ENCODE data around the gene COL4A2.

COL4A2 gene

GRCh38 chr13:110339263-110339662, 32.2 kb downstream of the COL4A2 start:
- H3K27me3 ChIP-seq (ENCODE audit: insufficient read depth, low read length) = no peaks in the 10 kb centered on the region
- H3K9ac ChIP-seq (ENCODE audit: low read depth, low read length) = no peak overlapping the region
- no peaks in the 10 kb centered on the region for H3K9me3 ChIP-seq (ENCODE audit: insufficient read depth, low read depth, low read length)
- peaks cover 37% of the 10 kb centered on the region for H3K4me1 ChIP-seq (ENCODE audit: insufficient read depth, low read length)
- H3K27ac ChIP-seq (ENCODE audit: low read length) = no peak overlapping the region
- H3K36me3 ChIP-seq (ENCODE audit: insufficient read depth, low read depth, low read length) = no peaks in the 10 kb centered on the region
- H3K4me3 ChIP-seq (ENCODE audit: low read length) = no peak overlapping the region

GRCh38 chr13:110339975-110340550, 33.0 kb downstream of the COL4A2 start:
- Histone ChIP-seq H3K27ac (ENCODE audit: low read length) (no peak overlapping the region), H3K9ac (ENCODE audit: low read depth, low read length) (no peak overlapping the region)

GRCh38 chr13:110340812-110341444, 33.8 kb downstream of the COL4A2 start:
- Histone ChIP-seq H3K9me3 (ENCODE audit: insufficient read depth, low read depth, low read length) (no peaks in the 10 kb centered on the region), H3K36me3 (ENCODE audit: insufficient read depth, low read depth, low read length) (no peaks in the 10 kb centered on the region), H3K4me1 (ENCODE audit: insufficient read depth, low read length) (peaks cover 37% of the 10 kb centered on the region), H3K27ac (ENCODE audit: low read length) (no peak overlapping the region), H3K27me3 (ENCODE audit: insufficient read depth, low read length) (no peaks in the 10 kb centered on the region), H3K4me3 (ENCODE audit: low read length) (no peak overlapping the region), H3K9ac (ENCODE audit: low read depth, low read length) (no peak overlapping the region)

More at GRCh38 chr13:110339975-110340550, 33.0 kb downstream of the COL4A2 start:
- Histone ChIP-seq H3K4me3 (ENCODE audit: low read length) (no peak overlapping the region), H3K4me1 (ENCODE audit: insufficient read depth, low read length) (peaks cover 37% of the 10 kb centered on the region), H3K27me3 (ENCODE audit: insufficient read depth, low read length) (no peaks in the 10 kb centered on the region), H3K36me3 (ENCODE audit: insufficient read depth, low read depth, low read length) (no peaks in the 10 kb centered on the region), H3K9me3 (ENCODE audit: insufficient read depth, low read depth, low read length) (no peaks in the 10 kb centered on the region)

GRCh38 chr13:110341445-110342244, 34.6 kb downstream of the COL4A2 start:
- Histone ChIP-seq H3K4me3 (ENCODE audit: low read length) (no peak overlapping the region), H3K27ac (ENCODE audit: low read length) (no peak overlapping the region), H3K9me3 (ENCODE audit: insufficient read depth, low read depth, low read length) (no peaks in the 10 kb centered on the region), H3K27me3 (ENCODE audit: insufficient read depth, low read length) (no peaks in the 10 kb centered on the region), H3K36me3 (ENCODE audit: insufficient read depth, low read depth, low read length) (no peaks in the 10 kb centered on the region), H3K4me1 (ENCODE audit: insufficient read depth, low read length) (peaks cover 37% of the 10 kb centered on the region), H3K9ac (ENCODE audit: low read depth, low read length) (no peak overlapping the region)

- Histone ChIP-seq H3K9me3 (ENCODE audit: insufficient read depth, low read depth, low read length) (no peaks in the 10 kb centered on the region), H3K36me3 (ENCODE audit: insufficient read depth, low read depth, low read length) (no peaks in the 10 kb centered on the region), H3K4me3 (ENCODE audit: low read length) (no peak overlapping the region), H3K27me3 (ENCODE audit: insufficient read depth, low read length) (no peaks in the 10 kb centered on the region), H3K4me1 (ENCODE audit: insufficient read depth, low read length) (peaks cover 37% of the 10 kb centered on the region), H3K9ac (ENCODE audit: low read depth, low read length) (no peak overlapping the region), H3K27ac (ENCODE audit: low read length) (no peak overlapping the region)
Measured at GRCh38 chr13:110342474-110342873, 35.4 kb downstream of the COL4A2 start.

- Histone ChIP-seq H3K36me3 (ENCODE audit: insufficient read depth, low read depth, low read length) (no peaks in the 10 kb centered on the region), H3K27me3 (ENCODE audit: insufficient read depth, low read length) (no peaks in the 10 kb centered on the region), H3K27ac (ENCODE audit: low read length) (no peak overlapping the region), H3K9me3 (ENCODE audit: insufficient read depth, low read depth, low read length) (no peaks in the 10 kb centered on the region), H3K4me3 (ENCODE audit: low read length) (no peak overlapping the region), H3K9ac (ENCODE audit: low read depth, low read length) (no peak overlapping the region), H3K4me1 (ENCODE audit: insufficient read depth, low read length) (peaks cover 30% of the 10 kb centered on the region)
Measured at GRCh38 chr13:110343241-110343865, 36.3 kb downstream of the COL4A2 start.

GRCh38 chr13:110344320-110344719, 37.2 kb downstream of the COL4A2 start:
- H3K9me3 ChIP-seq (ENCODE audit: insufficient read depth, low read depth, low read length) = no peaks in the 10 kb centered on the region
- H3K4me3 ChIP-seq (ENCODE audit: low read length) = no peak overlapping the region
- H3K36me3 ChIP-seq (ENCODE audit: insufficient read depth, low read depth, low read length) = no peaks in the 10 kb centered on the region
- H3K27ac ChIP-seq (ENCODE audit: low read length) = no peak overlapping the region
- H3K27me3 ChIP-seq (ENCODE audit: insufficient read depth, low read length) = no peaks in the 10 kb centered on the region
- H3K9ac ChIP-seq (ENCODE audit: low read depth, low read length) = no peak overlapping the region
- H3K4me1 ChIP-seq (ENCODE audit: insufficient read depth, low read length) = peaks cover 27% of the 10 kb centered on the region

GRCh38 chr13:110345266-110345665, 38.2 kb downstream of the COL4A2 start:
- peaks cover 26% of the 10 kb centered on the region for H3K4me1 ChIP-seq (ENCODE audit: insufficient read depth, low read length)
- H3K9me3 ChIP-seq (ENCODE audit: insufficient read depth, low read depth, low read length) = no peaks in the 10 kb centered on the region
- no peaks in the 10 kb centered on the region for H3K27me3 ChIP-seq (ENCODE audit: insufficient read depth, low read length)
- H3K27ac ChIP-seq (ENCODE audit: low read length) = no peak overlapping the region
- no peaks in the 10 kb centered on the region for H3K36me3 ChIP-seq (ENCODE audit: insufficient read depth, low read depth, low read length)
- no peak overlapping the region for H3K4me3 ChIP-seq (ENCODE audit: low read length)
- H3K9ac ChIP-seq (ENCODE audit: low read depth, low read length) = no peak overlapping the region

GRCh38 chr13:110345701-110346100, 38.6 kb downstream of the COL4A2 start:
- Histone ChIP-seq H3K9ac (ENCODE audit: low read depth, low read length) (no peak overlapping the region), H3K27me3 (ENCODE audit: insufficient read depth, low read length) (no peaks in the 10 kb centered on the region)

GRCh38 chr13:110346661-110347067, 39.6 kb downstream of the COL4A2 start:
- H3K9ac ChIP-seq (ENCODE audit: low read depth, low read length) = no peak overlapping the region
- H3K27ac ChIP-seq (ENCODE audit: low read length) = no peak overlapping the region
- no peaks in the 10 kb centered on the region for H3K27me3 ChIP-seq (ENCODE audit: insufficient read depth, low read length)
- H3K36me3 ChIP-seq (ENCODE audit: insufficient read depth, low read depth, low read length) = no peaks in the 10 kb centered on the region
- no peak overlapping the region for H3K4me3 ChIP-seq (ENCODE audit: low read length)
- H3K4me1 ChIP-seq (ENCODE audit: insufficient read depth, low read length) = peaks cover 14% of the 10 kb centered on the region
- no peaks in the 10 kb centered on the region for H3K9me3 ChIP-seq (ENCODE audit: insufficient read depth, low read depth, low read length)

More at GRCh38 chr13:110345701-110346100, 38.6 kb downstream of the COL4A2 start:
- Histone ChIP-seq H3K27ac (ENCODE audit: low read length) (no peak overlapping the region), H3K9me3 (ENCODE audit: insufficient read depth, low read depth, low read length) (no peaks in the 10 kb centered on the region), H3K36me3 (ENCODE audit: insufficient read depth, low read depth, low read length) (no peaks in the 10 kb centered on the region), H3K4me1 (ENCODE audit: insufficient read depth, low read length) (peaks cover 21% of the 10 kb centered on the region), H3K4me3 (ENCODE audit: low read length) (no peak overlapping the region)

GRCh38 chr13:110347088-110347487, 40.0 kb downstream of the COL4A2 start:
- Histone ChIP-seq H3K27ac (ENCODE audit: low read length) (no peak overlapping the region), H3K4me3 (ENCODE audit: low read length) (no peak overlapping the region), H3K9ac (ENCODE audit: low read depth, low read length) (no peak overlapping the region), H3K9me3 (ENCODE audit: insufficient read depth, low read depth, low read length) (no peaks in the 10 kb centered on the region), H3K36me3 (ENCODE audit: insufficient read depth, low read depth, low read length) (no peaks in the 10 kb centered on the region), H3K4me1 (ENCODE audit: insufficient read depth, low read length) (peaks cover 10% of the 10 kb centered on the region; the same call in 1 of the 2 replicates), H3K27me3 (ENCODE audit: insufficient read depth, low read length) (no peaks in the 10 kb centered on the region)

Data from iPS-20b (cell line).